GM12801 (cell line): ENCODE results near the gene CTNNA1.

Source experiments
- TF ChIP-seq, protein P1 (sequence below): IDR thresholded peaks from one replicate; pipeline ENCODE4 v1.5.1; 2011; ENCODE audit warnings: control low read depth; ENCODE audit not compliant: insufficient read length; ENCODE audit errors: extremely low read depth

The CTNNA1 gene

DNA sequence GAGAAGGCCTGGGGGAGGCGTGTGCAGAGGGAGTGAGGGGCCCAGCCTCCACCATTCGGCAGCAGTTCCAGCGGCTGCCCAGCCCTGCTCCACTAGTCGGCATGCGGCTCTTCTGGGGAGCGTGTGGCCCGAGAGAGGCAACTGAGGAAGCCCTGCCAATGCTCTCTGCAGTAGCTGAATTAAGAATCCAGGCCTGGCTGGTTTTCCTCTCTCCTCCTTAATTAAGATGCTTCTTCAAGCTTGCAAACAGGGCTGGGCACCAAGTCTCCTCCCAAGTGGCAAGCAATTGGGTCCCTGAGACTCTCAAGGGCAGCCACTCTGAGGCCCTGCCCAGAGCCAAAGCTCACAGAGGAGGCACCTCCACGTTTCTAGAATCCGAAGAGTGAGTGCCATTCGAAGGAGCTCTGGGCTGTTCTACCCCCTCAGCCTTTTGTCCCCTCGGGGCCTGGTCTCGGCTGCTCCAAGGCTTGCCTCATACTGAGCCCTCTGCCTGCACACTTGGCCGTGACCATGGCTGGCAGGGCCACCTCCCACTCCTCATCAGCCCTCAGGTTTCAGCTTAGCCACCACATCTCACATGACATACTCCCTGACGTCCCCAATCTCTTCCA is 197.3 kb downstream of the CTNNA1 start:
- TF ChIP-seq, protein P1, sequence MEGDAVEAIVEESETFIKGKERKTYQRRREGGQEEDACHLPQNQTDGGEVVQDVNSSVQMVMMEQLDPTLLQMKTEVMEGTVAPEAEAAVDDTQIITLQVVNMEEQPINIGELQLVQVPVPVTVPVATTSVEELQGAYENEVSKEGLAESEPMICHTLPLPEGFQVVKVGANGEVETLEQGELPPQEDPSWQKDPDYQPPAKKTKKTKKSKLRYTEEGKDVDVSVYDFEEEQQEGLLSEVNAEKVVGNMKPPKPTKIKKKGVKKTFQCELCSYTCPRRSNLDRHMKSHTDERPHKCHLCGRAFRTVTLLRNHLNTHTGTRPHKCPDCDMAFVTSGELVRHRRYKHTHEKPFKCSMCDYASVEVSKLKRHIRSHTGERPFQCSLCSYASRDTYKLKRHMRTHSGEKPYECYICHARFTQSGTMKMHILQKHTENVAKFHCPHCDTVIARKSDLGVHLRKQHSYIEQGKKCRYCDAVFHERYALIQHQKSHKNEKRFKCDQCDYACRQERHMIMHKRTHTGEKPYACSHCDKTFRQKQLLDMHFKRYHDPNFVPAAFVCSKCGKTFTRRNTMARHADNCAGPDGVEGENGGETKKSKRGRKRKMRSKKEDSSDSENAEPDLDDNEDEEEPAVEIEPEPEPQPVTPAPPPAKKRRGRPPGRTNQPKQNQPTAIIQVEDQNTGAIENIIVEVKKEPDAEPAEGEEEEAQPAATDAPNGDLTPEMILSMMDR = no peak

DNA sequence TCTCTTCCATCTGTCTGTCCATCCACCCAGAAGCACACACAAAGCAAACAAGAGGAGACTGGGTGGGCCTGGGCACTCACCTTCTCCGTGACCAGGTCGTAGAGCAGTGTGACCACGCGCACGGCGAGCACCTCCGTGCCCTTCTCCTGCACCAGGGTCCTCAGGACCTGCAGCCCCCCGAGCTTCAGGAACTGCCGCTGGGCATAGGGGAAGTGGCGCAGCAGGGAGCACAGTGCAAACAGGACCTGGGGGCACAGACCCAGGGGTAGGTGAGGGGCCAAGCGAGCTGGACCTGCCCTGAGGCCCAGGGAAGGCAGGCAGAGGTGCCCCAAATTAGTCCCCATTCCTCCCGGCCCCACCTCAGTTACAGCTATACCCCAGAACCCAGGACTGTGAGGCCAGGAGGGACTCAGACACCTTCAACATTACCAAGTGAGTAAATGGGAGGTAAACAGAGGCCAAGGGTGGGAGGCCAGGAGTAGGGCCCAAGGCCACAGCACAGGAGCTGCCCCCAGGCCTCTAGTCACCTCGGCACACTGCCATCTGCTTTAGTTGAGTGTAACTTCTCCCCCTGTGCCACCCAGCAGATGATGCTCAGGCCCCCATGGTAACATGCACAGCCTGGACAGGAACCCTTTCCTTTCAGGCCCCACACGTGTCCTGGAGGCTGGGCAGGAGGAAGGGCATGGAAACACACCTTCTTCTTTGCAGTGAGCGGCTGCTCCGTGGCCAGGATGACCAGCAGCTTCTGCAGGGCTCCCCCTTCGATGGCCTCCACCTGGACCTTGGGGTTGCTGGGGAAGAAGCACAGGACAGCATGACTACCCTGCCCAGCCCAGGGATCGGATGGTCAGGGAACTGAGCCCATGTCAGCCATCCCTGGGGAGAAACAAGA is 198.1 kb downstream of the CTNNA1 start:
- TF ChIP-seq, protein P1 = no peak

DNA sequence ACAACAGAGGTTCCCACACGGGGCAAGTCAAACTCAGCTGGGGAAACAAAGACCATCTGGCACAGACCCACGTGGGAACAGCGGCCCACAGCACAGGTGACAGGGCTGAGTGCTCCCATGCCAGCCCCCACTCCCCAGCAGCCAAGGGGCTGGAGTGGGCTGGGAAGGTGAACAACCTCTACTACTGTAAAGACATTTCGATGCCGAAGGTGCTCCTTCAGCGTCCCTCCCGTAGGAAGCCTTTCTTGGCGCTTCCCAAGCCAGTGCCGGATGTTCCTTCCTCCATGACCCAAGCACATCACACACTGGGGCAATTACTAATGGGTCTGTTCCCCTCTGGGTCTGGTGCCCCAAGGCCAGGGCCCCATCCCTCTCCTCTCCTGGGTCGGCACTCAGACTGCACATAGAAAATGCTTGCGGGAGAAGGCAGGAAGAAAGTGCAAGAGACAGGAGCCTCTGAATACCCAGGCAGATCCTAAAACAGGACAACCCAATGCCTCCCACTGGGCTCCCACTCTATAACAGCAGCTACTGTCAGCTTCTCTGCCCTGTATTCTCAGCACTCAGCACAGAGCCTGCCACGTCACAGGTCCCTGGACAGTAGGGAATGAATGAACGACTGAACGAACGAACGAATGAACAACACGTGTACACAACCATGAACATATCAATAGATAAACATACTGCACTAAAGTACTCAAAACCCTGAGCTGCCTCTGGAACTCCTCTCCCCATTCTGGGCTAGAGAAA is 198.9 kb downstream of the CTNNA1 start:
- TF ChIP-seq, protein P1 = no peak

DNA sequence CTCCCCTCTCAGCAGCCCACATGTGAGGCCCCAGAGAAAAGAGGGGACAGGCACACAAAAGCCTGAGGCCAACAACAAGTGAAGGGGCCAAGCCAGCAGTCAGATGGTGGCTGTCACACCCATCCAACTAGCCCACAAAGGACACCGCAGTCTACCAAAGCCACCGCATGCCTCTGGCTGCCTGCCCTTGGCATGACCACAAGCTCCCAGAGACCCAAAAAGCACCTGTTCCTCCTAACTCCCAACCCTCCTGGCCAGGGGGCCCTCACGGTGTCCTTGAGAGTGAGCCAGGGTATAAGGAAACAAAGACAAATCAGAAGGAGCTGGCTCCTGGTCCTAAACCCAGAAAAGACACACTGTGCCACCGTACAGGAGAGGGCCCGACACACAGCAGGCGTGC is 199.7 kb downstream of the CTNNA1 start:
- TF ChIP-seq, protein P1 = no peak

DNA sequence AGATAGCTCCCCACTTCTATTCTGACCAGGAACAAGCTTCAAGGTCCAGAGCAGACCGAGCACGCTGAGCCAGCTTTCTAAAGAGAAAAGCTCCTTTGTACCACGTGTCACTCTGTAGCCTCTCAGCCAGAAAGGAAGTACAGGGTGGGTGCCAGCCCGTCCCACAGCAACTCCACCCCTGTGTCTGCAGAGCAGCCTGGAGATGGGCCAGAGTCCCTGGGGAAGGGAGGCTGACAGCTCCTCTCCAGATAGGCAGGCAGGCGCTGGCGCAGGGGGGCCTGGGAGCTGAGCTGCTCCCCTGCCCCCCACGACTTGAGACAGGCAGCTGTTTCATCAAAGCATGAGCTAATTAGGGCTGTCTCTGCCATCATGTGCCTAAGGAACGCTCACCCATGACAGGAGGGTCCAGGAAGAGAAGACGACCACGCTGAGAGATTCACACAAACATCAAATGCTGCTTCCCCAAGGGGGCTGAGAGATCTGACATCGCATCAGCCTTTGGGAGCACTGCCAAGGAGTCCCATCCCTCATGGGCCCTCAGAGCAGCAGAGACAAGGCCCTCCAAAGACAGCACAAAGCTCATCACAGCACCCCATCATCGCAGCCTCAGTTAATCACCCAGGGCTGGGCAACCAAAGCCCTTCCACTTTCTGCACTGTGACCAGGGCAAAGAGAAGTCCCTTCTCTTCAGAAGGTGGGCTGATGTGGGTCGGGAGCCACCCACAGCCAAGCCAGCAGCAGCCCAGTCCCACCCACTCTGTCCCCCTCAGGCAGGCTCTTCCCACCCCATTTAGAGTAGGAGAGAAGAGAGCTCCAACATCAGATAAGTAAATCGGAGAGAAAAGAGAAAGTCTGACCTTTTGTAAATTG is 200.4 kb downstream of the CTNNA1 start:
- TF ChIP-seq, protein P1 = no peak

DNA sequence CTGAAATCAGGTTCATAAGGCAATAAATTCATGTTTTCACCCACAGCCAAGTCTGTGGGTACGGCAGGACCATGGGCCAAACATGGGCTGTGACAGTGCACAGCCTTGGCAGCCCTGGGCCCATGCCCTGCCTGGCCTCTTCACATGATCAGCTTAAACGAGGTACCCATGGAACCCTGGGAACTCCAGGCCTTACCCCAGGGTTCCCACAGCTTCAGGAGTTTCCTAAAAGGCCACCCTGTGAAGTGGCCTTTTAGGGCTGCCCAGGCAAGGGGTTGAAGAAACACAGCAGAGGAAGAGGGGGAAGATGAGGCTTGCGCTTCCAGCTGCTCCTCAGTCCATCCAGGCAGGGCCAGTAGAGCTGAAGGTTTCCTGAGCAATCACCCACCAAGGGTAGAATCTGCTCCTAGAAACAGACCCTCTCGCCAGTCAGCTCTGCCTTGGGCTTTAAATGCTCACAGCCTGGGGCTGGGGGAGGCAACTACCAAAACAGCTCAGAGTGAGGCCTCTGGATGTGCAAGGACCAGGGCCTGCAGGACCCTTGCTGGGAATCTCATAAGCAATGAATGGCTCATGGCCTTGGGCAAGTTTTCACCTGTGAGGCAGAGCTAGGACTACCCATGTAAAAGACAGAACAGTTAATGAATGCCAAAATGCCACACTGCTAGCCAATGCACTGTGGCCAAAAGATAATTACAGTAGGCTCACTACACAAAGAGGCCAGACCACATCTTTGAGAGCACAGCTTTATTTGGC is 201.2 kb downstream of the CTNNA1 start:
- TF ChIP-seq, protein P1 = no peak
